Thymus (tissue), 11 donors: ENCODE data around the gene ASIC4. TPM values are rescaled to one million over a fixed set of nuclear protein-coding genes. Genes with fewer than 3 reads are reported as not detected.

Source experiments
- DNase-seq, 9 donors: peaks; one replicate each; pipeline ENCODE4 v3.0.0-alpha.2; 2013; ENCODE audit warnings: low spot score in 9 of 9, low read depth in 6 of 9, missing footprints in 1 of 9
- H3K27ac ChIP-seq, 2 donors: one replicate each; pipeline ENCODE4 v1.5.1; 2013; ENCODE audit warnings: control low read depth in 1 of 2, low read depth in 1 of 2, low read length in 1 of 2, mild to moderate bottlenecking in 1 of 2, moderate library complexity in 1 of 2
- H3K27me3 ChIP-seq, 2 donors: one replicate each; pipeline ENCODE4 v1.5.1; 2013; ENCODE audit warnings: low read length in 1 of 2; ENCODE audit not compliant: control insufficient read depth in 2 of 2, insufficient read depth in 1 of 2
- H3K36me3 ChIP-seq, 2 donors: one replicate each; pipeline ENCODE4 v1.5.1; 2013; ENCODE audit warnings: low read length in 1 of 2, mild to moderate bottlenecking in 1 of 2, moderate library complexity in 1 of 2; ENCODE audit not compliant: control insufficient read depth in 2 of 2, insufficient read depth in 2 of 2
- H3K4me1 ChIP-seq, 2 donors: one replicate each; pipeline ENCODE4 v1.5.1; 2013; ENCODE audit warnings: low read length in 2 of 2; ENCODE audit not compliant: control insufficient read depth in 2 of 2, insufficient read depth in 2 of 2
- H3K4me3 ChIP-seq, 2 donors: one replicate each; pipeline ENCODE4 v1.5.1; 2013; ENCODE audit warnings: low read length in 2 of 2, control low read depth in 1 of 2, mild to moderate bottlenecking in 1 of 2
- H3K9me3 ChIP-seq, 2 donors: one replicate each; pipeline ENCODE4 v1.5.1; 2013; ENCODE audit warnings: low read length in 1 of 2, mild to moderate bottlenecking in 1 of 2; ENCODE audit not compliant: control insufficient read depth in 2 of 2, insufficient read depth in 1 of 2
- WGBS: extraction: QIAGEN DNeasy Blood & Tissue Kit; methylation state at CpG from one replicate; pipeline ENCODE4 v1.1.7; 2013; 5-methylcytosine and 5-hydroxymethylcytosine counted together
- polyA plus RNA-seq: library from polyadenylated mRNA; stranded (reverse); fragments of 200-250 nt; gene quantifications from one replicate; pipeline ENCODE4 v1.2.3, GENCODE V29; 2013
- total RNA-seq: library from RNA; stranded (reverse); fragments of 120-200 nt; gene quantifications from one replicate; pipeline ENCODE4 v1.2.4, GENCODE V29; 2013
- donor health status: healthy.

ASIC4 gene
- total and polyA plus RNA-seq, 2 donors, result 0.05 to 0.23 TPM

GRCh38 chr2:219571311-219572236 lies 57.3 kb downstream of the ASIC4 start, which contains the start of gene OBSL1:
Gene OBSL1, minus strand, starts transcription at chr2:219571539. Its CDS starts 307 bp downstream, at chr2:219571232.
- Histone ChIP-seq H3K27me3 (peaks cover 46 to 95% of the 10 kb centered on the region in 2 donors), H3K4me1 (peaks cover 0 to 6% of the 10 kb centered on the region in 2 donors), H3K4me3 (peak within 1 kb of the TSS; percentile 29 to 57), H3K9me3 (peaks cover 0 to 4% of the 10 kb centered on the region in 2 donors), H3K36me3 (no peaks in the 10 kb centered on the region), H3K27ac (peak within 1 kb of the TSS in 1 of 2 donors; percentile 61)
- DNase-seq, result peak in 1 of 9 donors; percentile 23
- 17% methylated on average over 42 of the region's 42 CpGs for WGBS

GRCh38 chr2:219572237-219573001 lies 58.1 kb downstream of the ASIC4 start, which contains the start of gene INHA:
Gene INHA, plus strand, starts transcription at chr2:219572310. Its CDS starts 65 bp downstream, at chr2:219572375.
- WGBS, result 95% methylated on average over 13 of the region's 13 CpGs
- peaks cover 0 to 4% of the 10 kb centered on the region in 2 donors for H3K9me3 ChIP-seq
- peaks cover 0 to 12% of the 10 kb centered on the region in 2 donors for H3K4me1 ChIP-seq
- H3K27me3 ChIP-seq, result peaks cover 46 to 96% of the 10 kb centered on the region in 2 donors
- no peak within 1 kb of the TSS for H3K27ac ChIP-seq
- peak within 1 kb of the TSS; percentile 22 to 57 for H3K4me3 ChIP-seq
- no peaks in the 10 kb centered on the region for H3K36me3 ChIP-seq
- DNase-seq, result no peak

- DNase-seq, result no peak
- peaks cover 0 to 4% of the 10 kb centered on the region in 2 donors for H3K9me3 ChIP-seq
- H3K27me3 ChIP-seq, result peaks cover 42 to 94% of the 10 kb centered on the region in 2 donors
- no peaks in the 10 kb centered on the region for H3K36me3 ChIP-seq
- no peak overlapping the region for H3K27ac ChIP-seq
- H3K4me3 ChIP-seq, result no peak overlapping the region
- WGBS, result 97% methylated on average over 5 of the region's 5 CpGs
- H3K4me1 ChIP-seq, result peaks cover 0 to 12% of the 10 kb centered on the region in 2 donors
Measured at GRCh38 chr2:219573166-219573565, 58.9 kb downstream of the ASIC4 start.

- H3K9me3 ChIP-seq, result peaks cover 0 to 4% of the 10 kb centered on the region in 2 donors
- H3K4me3 ChIP-seq, result no peak overlapping the region
- H3K27me3 ChIP-seq, result peaks cover 37 to 85% of the 10 kb centered on the region in 2 donors
- H3K36me3 ChIP-seq, result no peaks in the 10 kb centered on the region
- 93% methylated on average over 22 of the region's 22 CpGs for WGBS
- H3K27ac ChIP-seq, result no peak overlapping the region
- no peak for DNase-seq
- H3K4me1 ChIP-seq, result peaks cover 0 to 12% of the 10 kb centered on the region in 2 donors
Measured at GRCh38 chr2:219574484-219575311, 60.4 kb downstream of the ASIC4 start.

- Histone ChIP-seq H3K27ac (no peak overlapping the region), H3K36me3 (no peaks in the 10 kb centered on the region), H3K4me3 (no peak overlapping the region), H3K4me1 (peaks cover 0 to 12% of the 10 kb centered on the region in 2 donors), H3K27me3 (peaks cover 26 to 74% of the 10 kb centered on the region in 2 donors), H3K9me3 (no peaks in the 10 kb centered on the region)
- 91% methylated on average over 6 of the region's 6 CpGs for WGBS
- no peak for DNase-seq
Measured at GRCh38 chr2:219575566-219576504, 61.6 kb downstream of the ASIC4 start.

GRCh38 chr2:219576505-219577388 lies 62.5 kb downstream of the ASIC4 start:
- 73% methylated on average over 15 of the region's 15 CpGs for WGBS

GRCh38 chr2:219578811-219579613 lies 64.7 kb downstream of the ASIC4 start:
- Histone ChIP-seq H3K36me3 (no peaks in the 10 kb centered on the region), H3K4me1 (peaks cover 0 to 6% of the 10 kb centered on the region in 2 donors), H3K27me3 (peaks cover 3 to 44% of the 10 kb centered on the region in 2 donors), H3K4me3 (no peak overlapping the region), H3K27ac (no peak overlapping the region), H3K9me3 (no peaks in the 10 kb centered on the region)
- 95% methylated on average over 8 of the region's 8 CpGs for WGBS
- no peak for DNase-seq

More at GRCh38 chr2:219576505-219577388, 62.5 kb downstream of the ASIC4 start:
- Histone ChIP-seq H3K27ac (no peak overlapping the region), H3K4me3 (no peak overlapping the region), H3K4me1 (peaks cover 0 to 7% of the 10 kb centered on the region in 2 donors), H3K27me3 (peaks cover 17 to 65% of the 10 kb centered on the region in 2 donors), H3K9me3 (no peaks in the 10 kb centered on the region), H3K36me3 (no peaks in the 10 kb centered on the region)
- DNase-seq, result no peak
